ENCODE results near the gene TMEM240.

The TMEM240 gene

GRCh38 chr1:1550591-1551432 lies 10.4 kb upstream of the TMEM240 start:
- Mint-ChIP-seq H3K9me3 (no peaks in the 10 kb centered on the region), H3K27me3 (no peaks in the 10 kb centered on the region), H3K27ac (no peak overlapping the region), H3K4me1 (ENCODE audit: low read depth) (peaks cover 4% of the 10 kb centered on the region), H3K4me3 (no peak overlapping the region), H3K36me3 (ENCODE audit: low read depth) (no peaks in the 10 kb centered on the region)

- Mint-ChIP-seq H3K27ac (no peak overlapping the region), H3K36me3 (ENCODE audit: low read depth) (no peaks in the 10 kb centered on the region), H3K9me3 (no peaks in the 10 kb centered on the region), H3K4me3 (no peak overlapping the region), H3K4me1 (ENCODE audit: low read depth) (peaks cover 3% of the 10 kb centered on the region), H3K27me3 (no peaks in the 10 kb centered on the region)
These were observed 9.7 kb upstream of the TMEM240 start for GRCh38 chr1:1550087-1550486.

- no peaks in the 10 kb centered on the region for H3K27me3 Mint-ChIP-seq
- no peak overlapping the region for H3K4me3 Mint-ChIP-seq
- H3K4me1 Mint-ChIP-seq (ENCODE audit: low read depth) = no peaks in the 10 kb centered on the region
- H3K36me3 Mint-ChIP-seq (ENCODE audit: low read depth) = peaks cover 5% of the 10 kb centered on the region
- H3K9me3 Mint-ChIP-seq = no peaks in the 10 kb centered on the region
- no peak overlapping the region for H3K27ac Mint-ChIP-seq
These were observed 8.2 kb upstream of the TMEM240 start for GRCh38 chr1:1548591-1548990.

- no peaks in the 10 kb centered on the region for H3K27me3 Mint-ChIP-seq
- H3K4me1 Mint-ChIP-seq (ENCODE audit: low read depth) = no peaks in the 10 kb centered on the region
- no peak overlapping the region for H3K4me3 Mint-ChIP-seq
- peaks cover 5% of the 10 kb centered on the region for H3K36me3 Mint-ChIP-seq (ENCODE audit: low read depth)
- no peaks in the 10 kb centered on the region for H3K9me3 Mint-ChIP-seq
- H3K27ac Mint-ChIP-seq = no peak overlapping the region
These were observed 7.1 kb upstream of the TMEM240 start for GRCh38 chr1:1547476-1547875.

GRCh38 chr1:1547011-1547410 lies 6.6 kb upstream of the TMEM240 start:
- no peaks in the 10 kb centered on the region for H3K27me3 Mint-ChIP-seq
- no peaks in the 10 kb centered on the region for H3K9me3 Mint-ChIP-seq
- H3K4me3 Mint-ChIP-seq = no peak overlapping the region
- peaks cover 5% of the 10 kb centered on the region for H3K36me3 Mint-ChIP-seq (ENCODE audit: low read depth)
- H3K4me1 Mint-ChIP-seq (ENCODE audit: low read depth) = no peaks in the 10 kb centered on the region
- H3K27ac Mint-ChIP-seq = no peak overlapping the region

- Mint-ChIP-seq H3K4me3 (no peak overlapping the region), H3K4me1 (ENCODE audit: low read depth) (peaks cover 5% of the 10 kb centered on the region), H3K27me3 (no peaks in the 10 kb centered on the region), H3K36me3 (ENCODE audit: low read depth) (peaks cover 13% of the 10 kb centered on the region), H3K9me3 (no peaks in the 10 kb centered on the region), H3K27ac (no peak overlapping the region)
These were observed 5.7 kb upstream of the TMEM240 start for GRCh38 chr1:1545946-1546737.

GRCh38 chr1:1544544-1544943 lies 4.1 kb upstream of the TMEM240 start:
- Mint-ChIP-seq H3K9me3 (no peaks in the 10 kb centered on the region), H3K27ac (no peak overlapping the region), H3K36me3 (ENCODE audit: low read depth) (peaks cover 13% of the 10 kb centered on the region), H3K4me3 (no peak overlapping the region), H3K27me3 (no peaks in the 10 kb centered on the region), H3K4me1 (ENCODE audit: low read depth) (peaks cover 5% of the 10 kb centered on the region)

GRCh38 chr1:1543706-1544099 lies 3.3 kb upstream of the TMEM240 start:
- Mint-ChIP-seq H3K27ac (no peak overlapping the region), H3K4me1 (ENCODE audit: low read depth) (peaks cover 5% of the 10 kb centered on the region), H3K9me3 (no peaks in the 10 kb centered on the region), H3K4me3 (no peak overlapping the region), H3K27me3 (no peaks in the 10 kb centered on the region), H3K36me3 (ENCODE audit: low read depth) (peaks cover 13% of the 10 kb centered on the region)

- Mint-ChIP-seq H3K27ac (no peak overlapping the region), H3K4me1 (ENCODE audit: low read depth) (peaks cover 5% of the 10 kb centered on the region), H3K36me3 (ENCODE audit: low read depth) (peaks cover 13% of the 10 kb centered on the region), H3K4me3 (no peak overlapping the region), H3K9me3 (no peaks in the 10 kb centered on the region), H3K27me3 (no peaks in the 10 kb centered on the region)
These were observed 2.6 kb upstream of the TMEM240 start for GRCh38 chr1:1542766-1543705.

GRCh38 chr1:1541956-1542765 lies 1.7 kb upstream of the TMEM240 start:
- Mint-ChIP-seq H3K9me3 (no peaks in the 10 kb centered on the region), H3K27ac (no peak overlapping the region)

GRCh38 chr1:1540818-1541628 lies 599 bp upstream of the TMEM240 start:
- H3K27me3 Mint-ChIP-seq = no peaks in the 10 kb centered on the region
- no peak overlapping the region for H3K4me3 Mint-ChIP-seq
- peaks cover 13% of the 10 kb centered on the region for H3K36me3 Mint-ChIP-seq (ENCODE audit: low read depth)

More at GRCh38 chr1:1541956-1542765, 1.7 kb upstream of the TMEM240 start:
- no peak overlapping the region for H3K4me3 Mint-ChIP-seq
- H3K27me3 Mint-ChIP-seq = no peaks in the 10 kb centered on the region
- peaks cover 13% of the 10 kb centered on the region for H3K36me3 Mint-ChIP-seq (ENCODE audit: low read depth)
- peaks cover 5% of the 10 kb centered on the region for H3K4me1 Mint-ChIP-seq (ENCODE audit: low read depth)

GRCh38 chr1:1539310-1540089 lies 924 bp downstream of the TMEM240 start:
- H3K9me3 Mint-ChIP-seq = no peaks in the 10 kb centered on the region
- H3K27me3 Mint-ChIP-seq = no peaks in the 10 kb centered on the region
- H3K36me3 Mint-ChIP-seq (ENCODE audit: low read depth) = peaks cover 8% of the 10 kb centered on the region
- no peak overlapping the region for H3K27ac Mint-ChIP-seq
- H3K4me3 Mint-ChIP-seq = peak overlapping the region; percentile 39
- H3K4me1 Mint-ChIP-seq (ENCODE audit: low read depth) = peaks cover 5% of the 10 kb centered on the region

More at GRCh38 chr1:1540818-1541628, 599 bp upstream of the TMEM240 start:
- H3K4me1 Mint-ChIP-seq (ENCODE audit: low read depth) = peaks cover 5% of the 10 kb centered on the region
- H3K9me3 Mint-ChIP-seq = no peaks in the 10 kb centered on the region
- no peak overlapping the region for H3K27ac Mint-ChIP-seq

GRCh38 chr1:1538989-1539309 lies 1.5 kb downstream of the TMEM240 start:
- H3K9me3 Mint-ChIP-seq = no peaks in the 10 kb centered on the region
- peaks cover 5% of the 10 kb centered on the region for H3K4me1 Mint-ChIP-seq (ENCODE audit: low read depth)
- no peaks in the 10 kb centered on the region for H3K27me3 Mint-ChIP-seq
- H3K4me3 Mint-ChIP-seq = no peak overlapping the region
- no peak overlapping the region for H3K27ac Mint-ChIP-seq
- H3K36me3 Mint-ChIP-seq (ENCODE audit: low read depth) = peaks cover 8% of the 10 kb centered on the region

Data from stimulated activated naive CD8-positive, alpha-beta T cell treated with anti-CD3 and anti-CD28 coated beads, Interleukin-15, Interleukin-2, amounts not matched to agents 100 ng/mL and 50 ng/mL, for 24 hours (primary cell).